T follicular helper cell (primary cell): ENCODE data around the gene NNMT.

ENCODE experiments used
- DNase-seq: peaks from one replicate; pipeline ENCODE4 v3.0.0-alpha.2; 2020; ENCODE audit warnings: low read depth

Gene NNMT

GRCh38 chr11:114348200-114349191, 52.3 kb downstream of the NNMT start:
- DNase-seq, result no peak

DNA sequence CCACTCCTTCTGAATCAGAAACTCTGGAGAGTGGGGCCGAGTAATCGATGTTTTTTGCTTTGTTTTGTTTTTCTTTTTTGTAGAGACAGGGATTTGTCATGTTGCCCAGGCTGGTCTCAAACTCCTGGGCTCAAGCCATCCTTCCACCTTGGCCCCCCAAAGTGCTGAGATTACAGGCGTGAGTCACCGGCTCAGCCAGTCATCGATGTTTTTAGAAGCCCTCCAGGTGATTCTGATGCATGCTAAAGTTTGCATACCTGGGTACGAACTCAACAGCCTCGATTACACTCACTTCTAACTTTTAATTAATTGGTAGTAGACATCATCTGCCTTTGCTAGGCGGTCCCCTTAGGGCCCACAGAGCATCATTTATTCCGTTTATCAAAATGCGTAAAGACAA, 53.8 kb downstream of the NNMT start:
- DNase-seq, result no peak

- DNase-seq, result no peak
Observed at GRCh38 chr11:114353443-114353842, 57.2 kb downstream of the NNMT start.

DNA sequence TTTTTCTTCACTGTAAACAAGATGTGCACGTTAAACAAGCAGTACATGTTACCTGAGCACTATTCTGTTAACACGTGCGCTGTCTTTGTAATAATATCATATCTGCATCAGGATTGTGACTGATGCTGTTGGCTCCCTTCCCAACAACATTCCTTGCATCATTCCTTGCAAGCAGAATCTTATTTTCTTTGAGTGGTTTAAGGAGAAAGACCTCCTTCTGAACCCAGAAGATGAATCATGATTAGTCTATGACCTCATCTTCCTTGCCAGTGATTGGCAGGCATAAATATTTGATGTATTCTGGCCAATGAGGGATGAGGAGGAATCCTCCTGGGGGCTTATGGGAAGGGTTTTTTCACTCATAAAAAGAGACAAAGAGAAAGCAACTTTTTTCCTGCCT, 57.9 kb downstream of the NNMT start:
- DNase-seq, result no peak

DNA sequence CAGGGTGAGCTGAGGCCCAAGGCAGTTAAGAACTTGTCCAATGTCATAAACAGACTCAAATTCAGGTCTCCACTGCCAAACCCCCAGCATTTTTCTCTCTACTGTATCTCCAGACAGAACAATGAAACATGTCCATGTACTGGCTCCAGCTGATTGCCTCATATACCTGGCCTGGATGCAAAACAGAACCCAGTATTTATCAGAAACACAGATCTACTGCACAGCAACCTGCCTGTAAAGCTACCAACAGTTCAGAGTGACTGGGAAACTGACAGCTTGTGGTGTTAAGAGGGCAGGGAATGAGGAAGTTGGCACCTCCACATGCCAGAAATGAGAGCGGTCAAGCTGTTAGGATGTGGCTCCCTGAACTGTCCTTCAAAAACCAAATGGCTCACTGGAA, 62.5 kb downstream of the NNMT start:
- DNase-seq, result no peak

DNA sequence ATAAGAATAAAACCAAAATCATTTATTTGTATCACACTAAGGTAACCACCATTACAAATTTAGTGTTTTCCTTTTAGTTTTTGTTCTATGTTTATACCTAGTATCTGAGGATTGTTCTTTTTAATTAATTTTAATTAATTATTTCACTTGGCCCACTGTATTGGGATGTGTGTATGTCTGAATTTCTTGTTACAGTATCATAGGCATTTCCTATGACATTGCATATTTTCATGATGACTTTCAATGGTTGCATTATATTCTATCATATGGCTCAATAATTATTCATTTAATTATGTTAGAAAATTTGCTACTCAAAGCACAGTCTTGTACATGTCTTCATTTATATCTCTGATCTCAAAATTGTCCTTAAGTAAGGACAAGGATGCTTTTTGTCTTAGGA, 63.1 kb downstream of the NNMT start:
- DNase-seq, result no peak

- no peak for DNase-seq
Observed at GRCh38 chr11:114362326-114362725, 66.1 kb downstream of the NNMT start.

DNA sequence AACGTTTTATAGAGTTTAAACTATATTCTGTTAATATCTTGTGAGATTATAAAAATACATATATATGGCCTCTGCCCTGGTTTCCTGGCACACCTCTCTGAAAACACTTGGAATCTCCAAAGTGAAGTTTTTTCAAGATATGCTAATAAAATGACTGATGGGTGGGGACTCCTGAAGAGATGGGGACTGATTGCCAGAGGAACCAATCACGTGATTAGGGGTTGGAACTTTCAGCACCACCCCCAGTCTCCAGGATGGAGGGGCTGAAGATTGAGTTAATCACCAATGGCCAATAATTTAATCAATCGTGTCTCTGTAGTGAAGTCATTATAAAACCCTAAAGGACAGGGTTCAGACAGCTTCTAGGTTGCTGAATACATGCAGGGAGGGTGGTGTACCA, 66.8 kb downstream of the NNMT start:
- DNase-seq, result no peak
